ENCODE data around the gene GCN1. TPM values are rescaled to one million over a fixed set of nuclear protein-coding genes. Genes with fewer than 3 reads are reported as not detected.

The GCN1 gene
- total RNA-seq, 1 experiment from 2014 or later: 53.6 TPM

- no peaks in the 10 kb centered on the region for H3K9me2 ChIP-seq (replicated peaks; ENCODE audit: insufficient read depth, low read length)
- peak within 1 kb of the TSS; percentile 94 for H3K4me2 ChIP-seq (ENCODE audit: low read depth, low read length, poor library complexity, severe bottlenecking)
- H3K4me3 ChIP-seq (ENCODE audit: low read length): peak within 1 kb of the TSS; percentile 90
- no peaks in the 10 kb centered on the region for H3K27me3 ChIP-seq (ENCODE audit: low read length)
- peaks cover 19% of the 10 kb centered on the region; the same call in 1 of the 2 replicates for H4K20me1 ChIP-seq (ENCODE audit: insufficient read depth, low read depth, low read length)
- peak within 1 kb of the TSS; percentile 73; the same call in 1 of the 2 replicates for H2AFZ ChIP-seq (ENCODE audit: low read length)
- DNase-seq: no peak
- H3K27ac ChIP-seq (ENCODE audit: low read length): peak within 1 kb of the TSS; percentile 89
- H3K79me2 ChIP-seq (ENCODE audit: low read length): peaks cover 67% of the 10 kb centered on the region
- peaks cover 14% of the 10 kb centered on the region; the same call in 1 of the 2 replicates for H3K36me3 ChIP-seq (ENCODE audit: insufficient read depth, low read length)
- no peaks in the 10 kb centered on the region for H3K9me3 ChIP-seq (ENCODE audit: low read length)
- peak within 1 kb of the TSS; percentile 92 for H3K9ac ChIP-seq (ENCODE audit: low read length)
- H3K4me1 ChIP-seq (ENCODE audit: low read length): peaks cover 60% of the 10 kb centered on the region
Observed at GRCh38 chr12:120116441-120116791, 78.1 kb downstream of the GCN1 start, which contains the start of gene RAB35. Gene RAB35 (minus strand): TSS chr12:120116753. CDS start chr12:120116650, 103 bp downstream.

- Histone ChIP-seq H3K36me3 (ENCODE audit: insufficient read depth, low read length) (peaks cover 14% of the 10 kb centered on the region; the same call in 1 of the 2 replicates), H3K4me3 (ENCODE audit: low read length) (peak overlapping the region; percentile 90), H3K9me3 (ENCODE audit: low read length) (no peaks in the 10 kb centered on the region), H3K27me3 (ENCODE audit: low read length) (no peaks in the 10 kb centered on the region), H3K79me2 (ENCODE audit: low read length) (peaks cover 72% of the 10 kb centered on the region), H3K27ac (ENCODE audit: low read length) (peak overlapping the region; percentile 22), H2AFZ (ENCODE audit: low read length) (no peak overlapping the region), H4K20me1 (ENCODE audit: insufficient read depth, low read depth, low read length) (peaks cover 19% of the 10 kb centered on the region; the same call in 1 of the 2 replicates), H3K4me1 (ENCODE audit: low read length) (peaks cover 60% of the 10 kb centered on the region), H3K4me2 (ENCODE audit: low read depth, low read length, poor library complexity, severe bottlenecking) (peak overlapping the region; percentile 94), H3K9me2 (replicated peaks; ENCODE audit: insufficient read depth, low read length) (no peaks in the 10 kb centered on the region), H3K9ac (ENCODE audit: low read length) (peak overlapping the region; percentile 92)
- DNase-seq: peak; percentile 86
Observed at GRCh38 chr12:120115692-120116440, 78.6 kb downstream of the GCN1 start.

- Histone ChIP-seq H3K4me1 (ENCODE audit: low read length) (peaks cover 62% of the 10 kb centered on the region), H3K79me2 (ENCODE audit: low read length) (peaks cover 80% of the 10 kb centered on the region), H3K9me2 (replicated peaks; ENCODE audit: insufficient read depth, low read length) (no peaks in the 10 kb centered on the region), H2AFZ (ENCODE audit: low read length) (no peak overlapping the region), H3K27ac (ENCODE audit: low read length) (peak overlapping the region; percentile 22; the same call in 1 of the 2 replicates), H3K27me3 (ENCODE audit: low read length) (no peaks in the 10 kb centered on the region), H3K9me3 (ENCODE audit: low read length) (no peaks in the 10 kb centered on the region), H3K9ac (ENCODE audit: low read length) (peak overlapping the region; percentile 92), H3K36me3 (ENCODE audit: insufficient read depth, low read length) (peaks cover 14% of the 10 kb centered on the region; the same call in 1 of the 2 replicates), H3K4me3 (ENCODE audit: low read length) (peak overlapping the region; percentile 90), H4K20me1 (ENCODE audit: insufficient read depth, low read depth, low read length) (peaks cover 19% of the 10 kb centered on the region; the same call in 1 of the 2 replicates), H3K4me2 (ENCODE audit: low read depth, low read length, poor library complexity, severe bottlenecking) (peak overlapping the region; percentile 94)
- DNase-seq: no peak
Observed at GRCh38 chr12:120115066-120115465, 79.4 kb downstream of the GCN1 start.

GRCh38 chr12:120110550-120111501 lies 83.7 kb downstream of the GCN1 start:
- H3K36me3 ChIP-seq (ENCODE audit: insufficient read depth, low read length): peaks cover 30% of the 10 kb centered on the region; the same call in 1 of the 2 replicates
- H3K79me2 ChIP-seq (ENCODE audit: low read length): peaks cover 97% of the 10 kb centered on the region
- H3K27ac ChIP-seq (ENCODE audit: low read length): peak overlapping the region; percentile 91
- H3K9me3 ChIP-seq (ENCODE audit: low read length): no peaks in the 10 kb centered on the region
- H4K20me1 ChIP-seq (ENCODE audit: insufficient read depth, low read depth, low read length): peaks cover 34% of the 10 kb centered on the region; the same call in 1 of the 2 replicates
- DNase-seq: peak; percentile 88
- H3K9me2 ChIP-seq (replicated peaks; ENCODE audit: insufficient read depth, low read length): no peaks in the 10 kb centered on the region
- peak overlapping the region; percentile 58; the same call in 1 of the 2 replicates for H3K4me3 ChIP-seq (ENCODE audit: low read length)
- peaks cover 42% of the 10 kb centered on the region for H3K4me1 ChIP-seq (ENCODE audit: low read length)
- H3K9ac ChIP-seq (ENCODE audit: low read length): peak overlapping the region; percentile 78
- H3K27me3 ChIP-seq (ENCODE audit: low read length): no peaks in the 10 kb centered on the region
- H2AFZ ChIP-seq (ENCODE audit: low read length): no peak overlapping the region
- H3K4me2 ChIP-seq (ENCODE audit: low read depth, low read length, poor library complexity, severe bottlenecking): peak overlapping the region; percentile 75

- no peak overlapping the region for H3K4me3 ChIP-seq (ENCODE audit: low read length)
- peaks cover 25% of the 10 kb centered on the region; the same call in 1 of the 2 replicates for H3K36me3 ChIP-seq (ENCODE audit: insufficient read depth, low read length)
- no peak overlapping the region for H2AFZ ChIP-seq (ENCODE audit: low read length)
- peak overlapping the region; percentile 78 for H3K9ac ChIP-seq (ENCODE audit: low read length)
- no peaks in the 10 kb centered on the region for H3K9me2 ChIP-seq (replicated peaks; ENCODE audit: insufficient read depth, low read length)
- H3K9me3 ChIP-seq (ENCODE audit: low read length): no peaks in the 10 kb centered on the region
- peak overlapping the region; percentile 91 for H3K27ac ChIP-seq (ENCODE audit: low read length)
- peaks cover 29% of the 10 kb centered on the region; the same call in 1 of the 2 replicates for H4K20me1 ChIP-seq (ENCODE audit: insufficient read depth, low read depth, low read length)
- H3K4me2 ChIP-seq (ENCODE audit: low read depth, low read length, poor library complexity, severe bottlenecking): peak overlapping the region; percentile 75
- H3K27me3 ChIP-seq (ENCODE audit: low read length): no peaks in the 10 kb centered on the region
- peaks cover 31% of the 10 kb centered on the region for H3K4me1 ChIP-seq (ENCODE audit: low read length)
- DNase-seq: no peak
- H3K79me2 ChIP-seq (ENCODE audit: low read length): peaks cover 95% of the 10 kb centered on the region
Observed at GRCh38 chr12:120109570-120110267, 84.8 kb downstream of the GCN1 start.

- no peak overlapping the region for H3K4me2 ChIP-seq (ENCODE audit: low read depth, low read length, poor library complexity, severe bottlenecking)
- peaks cover 95% of the 10 kb centered on the region for H3K79me2 ChIP-seq (ENCODE audit: low read length)
- H3K4me3 ChIP-seq (ENCODE audit: low read length): no peak overlapping the region
- peaks cover 16% of the 10 kb centered on the region for H3K4me1 ChIP-seq (ENCODE audit: low read length)
- no peaks in the 10 kb centered on the region for H3K9me3 ChIP-seq (ENCODE audit: low read length)
- H2AFZ ChIP-seq (ENCODE audit: low read length): no peak overlapping the region
- H3K27ac ChIP-seq (ENCODE audit: low read length): no peak overlapping the region
- H3K9ac ChIP-seq (ENCODE audit: low read length): no peak overlapping the region
- no peaks in the 10 kb centered on the region for H3K27me3 ChIP-seq (ENCODE audit: low read length)
- H4K20me1 ChIP-seq (ENCODE audit: insufficient read depth, low read depth, low read length): peaks cover 42% of the 10 kb centered on the region; the same call in 1 of the 2 replicates
- DNase-seq: no peak
- no peaks in the 10 kb centered on the region for H3K9me2 ChIP-seq (replicated peaks; ENCODE audit: insufficient read depth, low read length)
- peaks cover 15% of the 10 kb centered on the region for H3K36me3 ChIP-seq (ENCODE audit: insufficient read depth, low read length)
Observed at GRCh38 chr12:120106151-120106550, 88.4 kb downstream of the GCN1 start.

- no peak for DNase-seq
- H3K4me2 ChIP-seq (ENCODE audit: low read depth, low read length, poor library complexity, severe bottlenecking): no peak overlapping the region
- no peaks in the 10 kb centered on the region for H3K4me1 ChIP-seq (ENCODE audit: low read length)
- H3K36me3 ChIP-seq (ENCODE audit: insufficient read depth, low read length): peaks cover 14% of the 10 kb centered on the region
- no peak overlapping the region for H3K9ac ChIP-seq (ENCODE audit: low read length)
- H3K4me3 ChIP-seq (ENCODE audit: low read length): no peak overlapping the region
- peaks cover 78% of the 10 kb centered on the region for H3K79me2 ChIP-seq (ENCODE audit: low read length)
- H2AFZ ChIP-seq (ENCODE audit: low read length): no peak overlapping the region
- peaks cover 43% of the 10 kb centered on the region; the same call in 1 of the 2 replicates for H4K20me1 ChIP-seq (ENCODE audit: insufficient read depth, low read depth, low read length)
- no peaks in the 10 kb centered on the region for H3K9me3 ChIP-seq (ENCODE audit: low read length)
- H3K9me2 ChIP-seq (replicated peaks; ENCODE audit: insufficient read depth, low read length): no peaks in the 10 kb centered on the region
- no peak overlapping the region for H3K27ac ChIP-seq (ENCODE audit: low read length)
- H3K27me3 ChIP-seq (ENCODE audit: low read length): no peaks in the 10 kb centered on the region
Observed at GRCh38 chr12:120103371-120103770, 91.1 kb downstream of the GCN1 start.
